Neural progenitor cell (in vitro differentiated cells): Measurements from ENCODE around the gene TARDBP.

Source experiments
- EZH2 ChIP-seq: fragments of 200-600 bp; sonication (generic); IDR thresholded peaks from 2 replicates; pipeline ENCODE4 v1.6.1; 2017; ENCODE audit warnings: antibody characterized with exemption, mild to moderate bottlenecking, moderate library complexity
- EZH2phosphoT487 ChIP-seq: fragments of 200-600 bp; sonication (generic); IDR thresholded peaks from 2 replicates; pipeline ENCODE4 v1.6.1; 2017; ENCODE audit warnings: antibody characterized with exemption
- TF ChIP-seq, protein P1 (sequence below): fragments of 200-600 bp; sonication (generic); IDR thresholded peaks from 2 replicates; pipeline ENCODE4 v1.5.1; 2017; ENCODE audit warnings: antibody characterized with exemption, mild to moderate bottlenecking

DNA sequence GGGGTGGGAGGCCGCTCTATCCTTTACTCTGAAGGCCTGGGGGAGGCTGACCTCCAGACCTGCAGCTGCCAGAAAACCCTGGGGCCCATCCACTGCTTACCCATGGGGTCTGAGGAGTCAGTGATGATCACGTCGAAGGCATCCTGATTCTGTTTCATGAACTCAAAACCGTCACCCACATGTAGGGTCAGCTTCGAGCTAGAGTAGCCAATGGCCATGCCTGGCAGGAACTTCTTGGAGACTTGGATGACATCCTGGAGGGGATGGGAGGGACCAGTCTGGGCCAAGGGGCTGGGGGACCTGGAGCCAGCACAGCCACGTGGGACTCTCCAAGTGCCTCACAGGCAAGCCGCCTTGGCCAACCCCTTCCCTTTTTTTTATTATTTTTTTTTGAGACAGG is 44.0 kb downstream of the TARDBP start:
- TF ChIP-seq, protein P1, sequence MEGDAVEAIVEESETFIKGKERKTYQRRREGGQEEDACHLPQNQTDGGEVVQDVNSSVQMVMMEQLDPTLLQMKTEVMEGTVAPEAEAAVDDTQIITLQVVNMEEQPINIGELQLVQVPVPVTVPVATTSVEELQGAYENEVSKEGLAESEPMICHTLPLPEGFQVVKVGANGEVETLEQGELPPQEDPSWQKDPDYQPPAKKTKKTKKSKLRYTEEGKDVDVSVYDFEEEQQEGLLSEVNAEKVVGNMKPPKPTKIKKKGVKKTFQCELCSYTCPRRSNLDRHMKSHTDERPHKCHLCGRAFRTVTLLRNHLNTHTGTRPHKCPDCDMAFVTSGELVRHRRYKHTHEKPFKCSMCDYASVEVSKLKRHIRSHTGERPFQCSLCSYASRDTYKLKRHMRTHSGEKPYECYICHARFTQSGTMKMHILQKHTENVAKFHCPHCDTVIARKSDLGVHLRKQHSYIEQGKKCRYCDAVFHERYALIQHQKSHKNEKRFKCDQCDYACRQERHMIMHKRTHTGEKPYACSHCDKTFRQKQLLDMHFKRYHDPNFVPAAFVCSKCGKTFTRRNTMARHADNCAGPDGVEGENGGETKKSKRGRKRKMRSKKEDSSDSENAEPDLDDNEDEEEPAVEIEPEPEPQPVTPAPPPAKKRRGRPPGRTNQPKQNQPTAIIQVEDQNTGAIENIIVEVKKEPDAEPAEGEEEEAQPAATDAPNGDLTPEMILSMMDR: no peak
- TF ChIP-seq EZH2phosphoT487: no peak
- no peak for TF ChIP-seq EZH2
